H1 (cell line): Measurements from ENCODE around the gene EYA4. TPM values are rescaled to one million over a fixed set of nuclear protein-coding genes. Genes with fewer than 3 reads are reported as not detected.

Experiments used
- CTCF ChIA-PET: fragments of 300-600 bp; sonication (Branson Sonifier 250); formaldehyde crosslinking; loops from one replicate; lab custom pipeline; 2021; ENCODE audit not compliant: partially characterized antibody; lab: Charles Lee
- POLR2A ChIA-PET: fragments of 300-600 bp; sonication (Branson Sonifier 250); formaldehyde crosslinking; loops from one replicate; lab custom pipeline; 2021; ENCODE audit warnings: inconsistent platforms; ENCODE audit not compliant: partially characterized antibody; lab: Charles Lee
- DNase-seq, 2 experiments: peaks; one replicate each; pipeline versions ENCODE4 v3.0.0 to v3.0.0-alpha.2; 2010 to 2022; ENCODE audit warnings: low spot score in 2 of 2, low read depth in 1 of 2, mixed read lengths in 1 of 2
- FAIRE-seq: peaks from 2 replicates; lab custom pipeline; 2011; peaks lifted over from hg19 to GRCh38; lab: Jason Lieb, UNC
- H2AFZ ChIP-seq: 2 replicates; pipeline ENCODE4 v1.8.1; 2012; ENCODE audit warnings: low read length, inconsistent platforms
- H2AK5ac ChIP-seq: 2 replicates; pipeline ENCODE4 v1.6.1; 2013; ENCODE audit warnings: low read depth, low read length
- H2BK120ac ChIP-seq: replicated peaks from 2 replicates; pipeline ENCODE3; 2013; ENCODE audit warnings: low read depth, low read length, inconsistent platforms
- H2BK12ac ChIP-seq: 2 replicates; pipeline ENCODE4 v1.6.1; 2013; ENCODE audit warnings: low read depth, low read length
- H2BK15ac ChIP-seq: 2 replicates; pipeline ENCODE4 v1.6.1; 2013; ENCODE audit warnings: low read length
- H2BK20ac ChIP-seq: 2 replicates; pipeline ENCODE4 v1.6.1; 2013; ENCODE audit warnings: low read length
- H2BK5ac ChIP-seq: 2 replicates; pipeline ENCODE4 v1.6.1; 2013; ENCODE audit warnings: low read depth, low read length
- H3K14ac ChIP-seq: 2 replicates; pipeline ENCODE4 v1.6.1; 2013; ENCODE audit warnings: inconsistent platforms; ENCODE audit not compliant: insufficient read length
- H3K18ac ChIP-seq: 2 replicates; pipeline ENCODE4 v1.6.1; 2013; ENCODE audit warnings: low read length; ENCODE audit errors: extremely low read depth
- H3K23ac ChIP-seq: 2 replicates; pipeline ENCODE4 v1.6.1; 2013; ENCODE audit warnings: inconsistent platforms; ENCODE audit not compliant: insufficient read length
- H3K23me2 ChIP-seq: 2 replicates; pipeline ENCODE4 v1.6.1; 2013; ENCODE audit warnings: low read depth, low read length
- H3K27ac ChIP-seq: 2 replicates; pipeline ENCODE4 v1.6.1; 2011; ENCODE audit warnings: low read depth, low read length, inconsistent platforms
- H3K27me3 ChIP-seq, 4 experiments: replicated peaks in 1 of 4; 1 replicate in 1 of 4; 2 replicates in 3 of 4; pipeline versions ENCODE4 v1.6.1 to v1.8.1; 2011 to 2013; ENCODE audit warnings: low read length in 3 of 4, mild to moderate bottlenecking in 3 of 4, inconsistent platforms in 2 of 4, mixed read lengths in 2 of 4, moderate library complexity in 1 of 4; ENCODE audit not compliant: control insufficient read depth in 3 of 4, insufficient read depth in 3 of 4; ENCODE audit errors: extremely low read depth in 1 of 4
- H3K36me3 ChIP-seq, 4 experiments: 2 replicates each; pipeline versions ENCODE4 v1.6.1 to v1.8.1; 2011 to 2013; ENCODE audit warnings: mild to moderate bottlenecking in 4 of 4, low read length in 3 of 4, moderate library complexity in 2 of 4, control low read depth in 1 of 4, inconsistent platforms in 1 of 4; ENCODE audit not compliant: insufficient read depth in 4 of 4, control insufficient read depth in 2 of 4
- H3K4ac ChIP-seq: replicated peaks from 2 replicates; pipeline ENCODE3; 2013; ENCODE audit warnings: low read length, low read depth, mixed read lengths, inconsistent platforms; ENCODE audit not compliant: insufficient read length
- H3K4me1 ChIP-seq, 4 experiments: replicated peaks in 1 of 4; 1 replicate in 1 of 4; 2 replicates in 3 of 4; pipeline versions ENCODE4 v1.6.1 to v1.8.1; 2011 to 2013; ENCODE audit warnings: low read length in 3 of 4, inconsistent platforms in 2 of 4, mixed read lengths in 1 of 4; ENCODE audit not compliant: insufficient read depth in 4 of 4, control insufficient read depth in 3 of 4
- H3K4me2 ChIP-seq, 2 experiments: 2 replicates each; pipeline versions ENCODE4 v1.6.1 to v1.8.1; 2011 to 2013; ENCODE audit warnings: low read depth in 2 of 2, low read length in 2 of 2, control low read depth in 1 of 2, inconsistent platforms in 1 of 2, mild to moderate bottlenecking in 1 of 2; ENCODE audit not compliant: insufficient read depth in 1 of 2
- H3K4me3 ChIP-seq, 4 experiments: fragments of 200-600, 300-600 bp in 1 of 4; sonication (generic), shearing (Covaris generic), sonication (Bioruptor Twin) in 1 of 4; 2 replicates each; pipeline versions ENCODE4 v1.5.1 to v1.8.1; 2011 to 2016; ENCODE audit warnings: low read length in 4 of 4, low read depth in 3 of 4, control low read depth in 2 of 4, inconsistent platforms in 2 of 4, mild to moderate bottlenecking in 2 of 4, mixed read lengths in 1 of 4, moderate library complexity in 1 of 4; ENCODE audit not compliant: insufficient read depth in 2 of 4; ENCODE audit errors: extremely low read depth in 1 of 4
- H3K56ac ChIP-seq: replicated peaks from 2 replicates; pipeline ENCODE3; 2013; ENCODE audit warnings: low read depth, mild to moderate bottlenecking, mixed read lengths, low read length, inconsistent platforms; ENCODE audit not compliant: insufficient read length
- H3K79me1 ChIP-seq: 2 replicates; pipeline ENCODE4 v1.6.1; 2013; ENCODE audit warnings: low read depth, low read length, control low read depth
- H3K79me2 ChIP-seq, 2 experiments: 2 replicates each; pipeline versions ENCODE4 v1.6.1 to v1.8.1; 2012 to 2013; ENCODE audit warnings: low read length in 2 of 2, mild to moderate bottlenecking in 2 of 2, inconsistent platforms in 1 of 2; ENCODE audit not compliant: insufficient read depth in 2 of 2, control insufficient read depth in 1 of 2
- H3K9ac ChIP-seq, 4 experiments: replicated peaks in 1 of 4; 1 replicate in 1 of 4; 2 replicates in 3 of 4; pipeline versions ENCODE4 v1.6.1 to v1.8.1; 2011 to 2013; ENCODE audit warnings: low read depth in 3 of 4, low read length in 3 of 4, control low read depth in 2 of 4, mild to moderate bottlenecking in 2 of 4, moderate library complexity in 2 of 4, inconsistent platforms in 1 of 4; ENCODE audit errors: extremely low read depth in 1 of 4
- H3K9me3 ChIP-seq, 2 experiments: 2 replicates each; pipeline versions ENCODE4 v1.6.1 to v1.8.1; 2012 to 2013; ENCODE audit warnings: mild to moderate bottlenecking in 2 of 2, moderate library complexity in 2 of 2, control low read depth in 1 of 2, inconsistent platforms in 1 of 2, low read depth in 1 of 2, low read length in 1 of 2, mixed read lengths in 1 of 2; ENCODE audit not compliant: insufficient read depth in 2 of 2
- H4K20me1 ChIP-seq, 2 experiments: replicated peaks in 1 of 2; 2 replicates each; pipeline versions ENCODE3 to v1.8.1; 2011 to 2013; ENCODE audit warnings: inconsistent platforms in 2 of 2, low read length in 2 of 2, mild to moderate bottlenecking in 1 of 2; ENCODE audit not compliant: insufficient read depth in 2 of 2, control insufficient read depth in 1 of 2
- H4K5ac ChIP-seq: 2 replicates; pipeline ENCODE4 v1.6.1; 2013; ENCODE audit warnings: low read length, low read depth, mixed read lengths, inconsistent platforms; ENCODE audit not compliant: insufficient read length
- H4K8ac ChIP-seq: 2 replicates; pipeline ENCODE4 v1.8.0; 2013; ENCODE audit warnings: mild to moderate bottlenecking, moderate library complexity, low read length, inconsistent platforms; ENCODE audit not compliant: insufficient read depth; ENCODE audit errors: extremely low read depth
- H4K91ac ChIP-seq: replicated peaks from 2 replicates; pipeline ENCODE3; 2013; ENCODE audit warnings: low read length, mixed read lengths, inconsistent platforms; ENCODE audit not compliant: insufficient read length
- CBX5 ChIP-seq: fragments of 300-800, 300-1000 bp; sonication (generic); IDR thresholded peaks from 2 replicates; pipeline ENCODE4 v1.7.1; 2016; ENCODE audit warnings: antibody characterized with exemption, low read length, low read depth
- CEBPB ChIP-seq: IDR thresholded peaks from 2 replicates; pipeline ENCODE4 v1.6.1; 2012; ENCODE audit warnings: low read depth, low read length
- CTBP2 ChIP-seq: IDR thresholded peaks from 2 replicates; pipeline ENCODE4 v1.7.0; 2011; ENCODE audit warnings: borderline replicate concordance, mild to moderate bottlenecking, moderate library complexity, mixed read lengths, low read length; ENCODE audit not compliant: insufficient read depth, insufficient read length
- CTCF ChIP-seq, 3 experiments: IDR thresholded peaks; 1 replicate in 2 of 3; 2 replicates in 1 of 3; pipeline versions ENCODE4 v1.5.1 to v1.6.1; 2011; ENCODE audit warnings: low read length in 3 of 3, mild to moderate bottlenecking in 3 of 3, inconsistent platforms in 2 of 3, low read depth in 1 of 3, moderate library complexity in 1 of 3; ENCODE audit not compliant: insufficient read depth in 1 of 3; ENCODE audit errors: control extremely low read depth in 1 of 3
- EP300 ChIP-seq, 2 experiments: IDR thresholded peaks; 1 replicate in 1 of 2; 2 replicates in 1 of 2; pipeline ENCODE4 v1.6.1; 2011 to 2012; ENCODE audit warnings: low read depth in 2 of 2, low read length in 2 of 2, mild to moderate bottlenecking in 2 of 2, borderline replicate concordance in 1 of 2, inconsistent platforms in 1 of 2, moderate library complexity in 1 of 2
- NANOG ChIP-seq: IDR thresholded peaks from 2 replicates; pipeline ENCODE4 v1.6.1; 2011; ENCODE audit warnings: low read length, low read depth, mild to moderate bottlenecking, inconsistent platforms; ENCODE audit not compliant: insufficient read depth, poor library complexity, severe bottlenecking
- RAD21 ChIP-seq, 2 experiments: IDR thresholded peaks in 1 of 2; conservative IDR thresholded peaks in 1 of 2; 2 replicates each; pipeline ENCODE4 v1.6.1; 2011; ENCODE audit warnings: low read depth in 2 of 2, low read length in 2 of 2, improper control_type of control experiment in 1 of 2, inconsistent platforms in 1 of 2, mild to moderate bottlenecking in 1 of 2, moderate library complexity in 1 of 2
- TAF7 ChIP-seq: optimal IDR thresholded peaks from 2 replicates; pipeline ENCODE3; 2011; ENCODE audit warnings: low read depth, mild to moderate bottlenecking, inconsistent platforms, low read length, moderate library complexity, borderline replicate concordance
- WGBS, 2 experiments: shearing (Covaris generic) in 1 of 2; methylation state at CpG; one replicate each; pipeline versions ENCODE4 v1.1.6 to v1.1.7; 2013 to 2015; ENCODE audit warnings: low lambda C conversion rate in 2 of 2, mixed read lengths in 2 of 2, inconsistent platforms in 1 of 2, low coverage in 1 of 2, missing lambda C conversion rate in 1 of 2; ENCODE audit not compliant: insufficient replicate concordance in 2 of 2, insufficient coverage in 1 of 2, insufficient read length in 1 of 2; ENCODE audit errors: extremely low coverage in 1 of 2, missing lambda C conversion rate in 1 of 2; 5-methylcytosine and 5-hydroxymethylcytosine counted together
- polyA plus RNA-seq, 7 experiments: library from polyadenylated mRNA; depleted of rRNA in 3 of 7; stranded (reverse) in 5 of 7; unstranded in 2 of 7; fragments of >200 nt in 5 of 7; fragments of 200-250 nt in 2 of 7; gene quantifications; 1 replicate in 5 of 7; 2 replicates in 1 of 7; 4 replicates in 1 of 7; pipeline versions ENCODE4 v1.2.1 to v1.2.3, GENCODE V29; 2011 to 2013; ENCODE audit warnings: missing spikeins in 2 of 7, mixed read lengths in 2 of 7
- total RNA-seq: library from RNA; stranded (reverse); fragmentation: NEBNext Ultra II Directional; extraction: Animal tissue kit (Norgen Biotek cat#: 25700); gene quantifications from 2 replicates; pipeline ENCODE4 v1.2.1, GENCODE V29; 2021

EYA4 gene
- total and polyA plus RNA-seq, 2 of the 8 experiments (the other 6 are each of a cell fraction or from before 2014, with no cell fraction given) = 0.06 to 0.17 TPM

DNA sequence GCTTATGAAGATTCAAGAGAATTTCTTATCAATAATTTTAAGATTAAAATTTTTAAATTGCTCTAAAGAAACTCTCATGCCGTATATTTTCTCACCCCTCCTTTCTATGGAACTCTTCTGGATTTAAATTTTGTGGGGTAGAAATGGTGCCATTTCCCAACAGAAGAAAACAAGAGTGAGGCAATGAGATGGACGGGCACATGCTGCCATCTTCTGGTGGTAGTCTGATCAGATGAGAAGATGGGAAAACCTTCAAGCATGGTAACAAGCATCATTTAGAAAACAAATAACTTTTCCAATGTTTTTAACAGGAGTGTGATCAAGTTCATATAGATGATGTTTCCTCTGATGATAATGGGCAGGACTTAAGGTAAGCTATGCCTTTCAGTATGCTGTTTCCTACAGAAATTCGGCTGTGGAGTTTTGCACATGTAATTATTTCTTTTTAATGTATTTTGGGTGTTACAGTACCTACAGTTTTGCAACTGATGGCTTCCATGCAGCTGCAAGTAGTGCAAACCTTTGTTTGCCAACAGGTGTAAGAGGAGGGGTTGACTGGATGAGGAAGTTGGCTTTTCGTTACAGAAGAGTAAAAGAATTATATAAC, 271.4 kb downstream of the EYA4 start:
- H3K56ac ChIP-seq = no peak overlapping the region
- H3K23me2 ChIP-seq = no peaks in the 10 kb centered on the region; the same call in 1 of the 2 replicates
- H2AFZ ChIP-seq = peak overlapping the region; percentile 58; the same call in 1 of the 2 replicates
- no peaks in the 10 kb centered on the region for H3K4me1 ChIP-seq
- H3K27me3 ChIP-seq = no peaks in the 10 kb centered on the region
- H3K4me2 ChIP-seq = no peak overlapping the region
- H2AK5ac ChIP-seq = no peak overlapping the region
- H3K79me2 ChIP-seq = no peaks in the 10 kb centered on the region
- H2BK120ac ChIP-seq = no peak overlapping the region
- H2BK5ac ChIP-seq = no peak overlapping the region
- H2BK15ac ChIP-seq = 0 out of 2 replicates have a peak overlapping the region, but pooled peaks have one; percentile 61
- H3K79me1 ChIP-seq = no peaks in the 10 kb centered on the region
- H3K23ac ChIP-seq = no peak overlapping the region
- no peak overlapping the region for H4K8ac ChIP-seq
- ChIA-PET POLR2A (no interaction called here), CTCF (interaction anchor here (0.7 to 1.5 kb wide), 18 partner anchors 9 to 688 kb away, joined by 3 to 8 read pairs (median 3); no protein-coding TSS in a partner anchor)
- H4K91ac ChIP-seq = no peak overlapping the region
- no peaks in the 10 kb centered on the region for H4K20me1 ChIP-seq
- FAIRE-seq (peak; percentile 99), DNase-seq (peak in 1 of 2 experiments; percentile 68)
- no peak overlapping the region for H2BK12ac ChIP-seq
- WGBS, 2 experiments = 52% methylated on average over 4 of the region's 4 CpGs; no CpG with 5 or more reads in 1 of the 2 experiments
- H3K14ac ChIP-seq = no peak overlapping the region
- H3K4me3 ChIP-seq = no peak overlapping the region
- H3K9me3 ChIP-seq = no peaks in the 10 kb centered on the region
- H2BK20ac ChIP-seq = no peak overlapping the region
- H3K9ac ChIP-seq = no peak overlapping the region
- no peaks in the 10 kb centered on the region for H3K36me3 ChIP-seq
- H4K5ac ChIP-seq = no peak overlapping the region
- H3K27ac ChIP-seq = no peak overlapping the region
- peak overlapping the region; percentile 8 for H3K4ac ChIP-seq
- H3K18ac ChIP-seq = no peak overlapping the region
- TF ChIP-seq NANOG (no peak), CEBPB (0 out of 2 replicates have a peak, but pooled peaks have one; percentile 38), CBX5 (no peak), CTBP2 (no peak), EP300 (IDR thresholded peaks at IDR 0.05; ENCODE audit: borderline replicate concordance in 1 of 2, low read depth in 2 of 2, low read length in 2 of 2) (no peak), TAF7 (no peak), CTCF (IDR thresholded peaks at IDR 0.05; ENCODE audit: control extremely low read depth in 1 of 3, insufficient read depth in 1 of 3, low read depth in 1 of 3, low read length in 3 of 3) (peak; percentile 3 to 72 (median 68)), RAD21 (IDR thresholded peaks at IDR 0.05 in 1 of 2, conservative IDR thresholded peaks at IDR 0.05 in 1 of 2; ENCODE audit: low read depth in 2 of 2, low read length in 2 of 2) (peak; percentile 94 to 97)
